ENCODE data around the gene BCL7B. TPM values are rescaled to one million over a fixed set of nuclear protein-coding genes. Genes with fewer than 3 reads are reported as not detected.

The BCL7B gene
- total and polyA plus RNA-seq, 2 of the 4 experiments (the other 2 are of a cell fraction), result 7.2 to 51.3 TPM

DNA sequence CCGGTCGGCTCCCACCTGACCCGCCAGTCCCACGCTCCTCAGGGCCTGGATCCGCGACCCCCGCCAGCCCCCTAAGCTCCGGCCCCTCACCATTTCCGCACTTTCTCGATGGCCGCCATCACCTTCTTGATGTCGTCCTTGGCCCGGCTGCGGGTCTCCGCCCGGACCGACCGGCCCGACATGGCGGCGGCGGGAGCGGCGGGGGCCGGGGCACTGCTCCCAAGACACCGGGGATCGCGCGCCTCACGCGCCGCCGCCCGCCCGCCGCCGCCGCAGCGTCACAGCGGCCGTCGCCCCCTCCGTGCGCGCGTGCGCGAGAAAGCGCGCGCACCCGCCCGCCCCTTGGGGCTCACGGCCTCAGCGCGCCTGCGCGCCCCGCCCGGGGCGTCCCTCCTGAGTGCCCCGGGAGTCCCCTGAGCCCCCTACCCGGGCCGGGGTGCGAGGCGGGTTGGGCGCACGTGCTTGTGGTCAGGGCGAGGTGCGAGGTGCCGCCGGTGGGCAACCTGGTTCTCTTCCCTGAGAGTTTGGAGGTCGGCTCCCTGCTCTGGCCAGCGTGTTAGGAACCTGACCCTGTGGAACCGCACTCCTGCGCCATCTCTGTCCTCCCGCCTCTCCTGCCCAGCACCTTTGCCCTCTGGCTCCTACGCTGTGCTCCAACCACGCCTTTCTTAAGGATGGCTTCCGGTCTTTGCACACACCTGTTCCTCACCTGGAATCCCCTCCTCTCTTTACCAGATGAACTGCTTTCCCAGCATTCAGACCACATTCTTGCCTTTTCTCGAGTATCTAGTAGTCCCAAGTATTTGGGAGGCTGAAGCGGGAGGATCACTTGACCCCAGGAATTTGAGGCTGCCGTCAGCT, at the start of gene BCL7B (continued):
- TF ChIP-seq CTCF (conservative IDR thresholded peaks at IDR 0.05; ENCODE audit: low read depth, low read length) (no peak), POLR2A (IDR thresholded peaks at IDR 0.05; ENCODE audit: low read depth, low read length) (peak; percentile 80; the same call in 1 of the 2 replicates), RAD21 (IDR thresholded peaks at IDR 0.05; ENCODE audit: low read length) (no peak), FOS (IDR thresholded peaks at IDR 0.05; ENCODE audit: low read depth, low read length) (no peak)
- TF ChIP-seq, protein P1, sequence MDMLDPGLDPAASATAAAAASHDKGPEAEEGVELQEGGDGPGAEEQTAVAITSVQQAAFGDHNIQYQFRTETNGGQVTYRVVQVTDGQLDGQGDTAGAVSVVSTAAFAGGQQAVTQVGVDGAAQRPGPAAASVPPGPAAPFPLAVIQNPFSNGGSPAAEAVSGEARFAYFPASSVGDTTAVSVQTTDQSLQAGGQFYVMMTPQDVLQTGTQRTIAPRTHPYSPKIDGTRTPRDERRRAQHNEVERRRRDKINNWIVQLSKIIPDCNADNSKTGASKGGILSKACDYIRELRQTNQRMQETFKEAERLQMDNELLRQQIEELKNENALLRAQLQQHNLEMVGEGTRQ (IDR thresholded peaks at IDR 0.05; ENCODE audit: low read depth, low read length), result no peak
